GM12878 (cell line): Measurements from ENCODE around the gene CORO2B. TPM values are rescaled to one million over a fixed set of nuclear protein-coding genes. Genes with fewer than 3 reads are reported as not detected.

Experiments
- ATAC-seq: fragments of 200-7000 bp; cut with Tn5 transposase; 3 replicates; pipeline ENCODE4 v1.9.1; 2020; ENCODE audit warnings: mild to moderate bottlenecking, moderate library complexity
- BruUV-seq: library from RNA; stranded (reverse); fragments of 400-500 nt; replicated peaks from 2 replicates; lab custom pipeline; 2021; lab: Mats Ljungman, UMichigan
- CTCF ChIA-PET: fragments of 300-600 bp; sonication (Branson Sonifier 250); formaldehyde crosslinking; extraction: SDS; loops from one replicate; lab custom pipeline; 2021; ENCODE audit warnings: inconsistent platforms; lab: Yijun Ruan, JAX
- POLR2A ChIA-PET: fragments of 350-600 bp; formaldehyde crosslinking; extraction: SDS; loops from one replicate; lab custom pipeline; 2021; ENCODE audit warnings: inconsistent platforms; lab: Charles Lee
- RAD21 ChIA-PET: fragments of 300-600 bp; sonication (Branson Sonifier 250); formaldehyde crosslinking; loops from one replicate; lab custom pipeline; 2023; ENCODE audit warnings: antibody characterized with exemption; ENCODE audit not compliant: unreplicated experiment; lab: Charles Lee
- SMC1A ChIA-PET: fragments of 300-600 bp; sonication (Branson Sonifier 250); formaldehyde crosslinking; loops from one replicate; lab custom pipeline; 2023; ENCODE audit not compliant: unreplicated experiment, uncharacterized antibody; lab: Charles Lee
- DNase-seq: peaks from one replicate; pipeline ENCODE4 v3.0.0-alpha.2; 2011; ENCODE audit warnings: low read depth, low spot score
- FAIRE-seq: peaks from 3 replicates; lab custom pipeline; 2011; peaks lifted over from hg19 to GRCh38; lab: Jason Lieb, UNC
- H2AFZ ChIP-seq: 2 replicates; pipeline ENCODE4 v1.6.0; 2011; ENCODE audit warnings: low read depth, low read length, control low read depth; ENCODE audit not compliant: control insufficient read depth
- H3K27ac ChIP-seq: 2 replicates; pipeline ENCODE4 v1.5.1; 2011; ENCODE audit warnings: control low read depth; ENCODE audit not compliant: control insufficient read depth, insufficient read depth
- H3K27me3 ChIP-seq, 2 experiments: replicated peaks in 1 of 2; 2 replicates each; pipeline versions ENCODE4 v1.6.0 to v1.6.1; 2011; ENCODE audit warnings: low read length in 1 of 2; ENCODE audit not compliant: control insufficient read depth in 2 of 2, insufficient read depth in 2 of 2
- H3K36me3 ChIP-seq, 2 experiments: 2 replicates each; pipeline ENCODE4 v1.5.1; 2011; ENCODE audit warnings: low read length in 1 of 2; ENCODE audit not compliant: control insufficient read depth in 2 of 2, insufficient read depth in 2 of 2
- H3K4me1 ChIP-seq: 2 replicates; pipeline ENCODE4 v1.6.1; 2011; ENCODE audit warnings: mild to moderate bottlenecking, low read length, moderate library complexity, mixed read lengths; ENCODE audit not compliant: control insufficient read depth, insufficient read depth
- H3K4me2 ChIP-seq: 2 replicates; pipeline ENCODE4 v1.6.0; 2011; ENCODE audit warnings: control low read depth; ENCODE audit not compliant: control insufficient read depth, insufficient read depth
- H3K4me3 ChIP-seq: fragments of 200-600 bp; sonication (generic); 2 replicates; pipeline ENCODE4 v1.5.1; 2016
- H3K79me2 ChIP-seq: 2 replicates; pipeline ENCODE4 v1.6.0; 2011; ENCODE audit warnings: low read length; ENCODE audit not compliant: control insufficient read depth, insufficient read depth
- H3K9ac ChIP-seq: 2 replicates; pipeline ENCODE4 v1.8.0; 2011; ENCODE audit warnings: low read length, control low read depth, mixed read lengths; ENCODE audit not compliant: control insufficient read depth, insufficient read depth
- H3K9me3 ChIP-seq: replicated peaks from 3 replicates; pipeline ENCODE4 v1.5.1; 2011; ENCODE audit warnings: mild to moderate bottlenecking, low read length; ENCODE audit not compliant: control insufficient read depth, insufficient read depth
- H4K20me1 ChIP-seq: 2 replicates; pipeline ENCODE4 v1.6.0; 2011; ENCODE audit not compliant: control insufficient read depth, insufficient read depth
- ASH2L ChIP-seq: fragments of 300-600, 200-600 bp; sonication (generic); IDR thresholded peaks from 2 replicates; pipeline ENCODE4 v1.6.1; 2017; ENCODE audit warnings: low read depth, mild to moderate bottlenecking, borderline replicate concordance
- E2F8 ChIP-seq: fragments of 450-650 bp; IDR thresholded peaks from 2 replicates; pipeline ENCODE4 v1.6.1; 2018; ENCODE audit warnings: mild to moderate bottlenecking, low read depth, moderate library complexity; ENCODE audit not compliant: partially characterized antibody
- ETV6 ChIP-seq, 2 experiments: fragments of 450-650 bp in 1 of 2; IDR thresholded peaks in 1 of 2; conservative IDR thresholded peaks in 1 of 2; 2 replicates each; pipeline ENCODE4 v1.6.1; 2014; ENCODE audit warnings: antibody characterized with exemption in 1 of 2, borderline replicate concordance in 1 of 2, low read depth in 1 of 2, mild to moderate bottlenecking in 1 of 2, moderate library complexity in 1 of 2
- EZH2 ChIP-seq: IDR thresholded peaks from 2 replicates; pipeline ENCODE4 v1.6.1; 2012; ENCODE audit warnings: low read depth, mild to moderate bottlenecking, control low read depth, inconsistent platforms, low read length, borderline replicate concordance; ENCODE audit not compliant: control insufficient read depth
- HCFC1 ChIP-seq: fragments of 150-350 bp; IDR thresholded peaks from 2 replicates; pipeline ENCODE4 v1.6.1; 2014; ENCODE audit warnings: low read length
- MEF2A ChIP-seq: IDR thresholded peaks from 2 replicates; pipeline ENCODE4 v1.6.1; 2011; ENCODE audit warnings: low read depth, mild to moderate bottlenecking, low read length, moderate library complexity; ENCODE audit not compliant: insufficient read depth
- NBN ChIP-seq: fragments of 450-650 bp; IDR thresholded peaks from 2 replicates; pipeline ENCODE4 v1.6.1; 2016
- SREBF1 ChIP-seq: IDR thresholded peaks from 2 replicates; pipeline ENCODE4 v1.6.1; 2012; ENCODE audit warnings: mild to moderate bottlenecking, low read length
- SRF ChIP-seq, 2 experiments: IDR thresholded peaks; 2 replicates each; pipeline ENCODE4 v1.6.1; 2011; ENCODE audit warnings: low read depth in 2 of 2, low read length in 2 of 2, mild to moderate bottlenecking in 1 of 2, moderate library complexity in 1 of 2
- STAT1 ChIP-seq: fragments of 450-650 bp; conservative IDR thresholded peaks from 2 replicates; pipeline ENCODE4 v1.6.1; 2014; ENCODE audit warnings: antibody characterized with exemption, mild to moderate bottlenecking
- ZNF274 ChIP-seq: IDR thresholded peaks from one replicate; pipeline ENCODE4 v1.8.0; 2011; ENCODE audit not compliant: insufficient read length, insufficient read depth
- WGBS: methylation state at CpG from one replicate; pipeline ENCODE4 v1.1.6; 2016; ENCODE audit warnings: low lambda C conversion rate; ENCODE audit not compliant: insufficient replicate concordance, insufficient coverage; ENCODE audit errors: missing lambda C conversion rate; 5-methylcytosine and 5-hydroxymethylcytosine counted together
- in situ Hi-C: fragments of 300-500 bp; cut with MboI; formaldehyde crosslinking; loops from 9 replicates; pipeline ENCODE4 v1.14.3; 2018; ENCODE audit warnings: mixed read lengths
- intact Hi-C: fragments of 100-400 bp; cut with micrococcal nuclease; formaldehyde crosslinking; loops from one replicate; pipeline ENCODE4 v1.14.2; 2022; ENCODE audit not compliant: unreplicated experiment
- polyA plus RNA-seq, 11 experiments: library from polyadenylated mRNA; depleted of rRNA in 4 of 11; unstranded in 6 of 11; stranded (reverse) in 5 of 11; fragments of >200 nt; fragmentation: Nextera tagmentation in 4 of 11; fragmentation: Illumina TruSeq in 1 of 11; extraction: Ambion mirVana in 4 of 11; extraction: Trizol in 1 of 11; gene quantifications; 1 replicate in 1 of 11; 2 replicates in 10 of 11; pipeline versions ENCODE4 v1.2.1 to v1.2.3, GENCODE V29; 2011 to 2016; ENCODE audit warnings: inconsistent platforms in 2 of 11, missing spikeins in 2 of 11, low read depth in 1 of 11
- total RNA-seq, 4 experiments: library from RNA; depleted of rRNA in 3 of 4; stranded (reverse); fragments of >200 nt in 3 of 4; fragmentation: Illumina TruSeq in 1 of 4; extraction: Trizol in 1 of 4; gene quantifications; 2 replicates each; pipeline versions ENCODE4 v1.2.1 to v1.2.3, GENCODE V29; 2013 to 2021

The CORO2B gene
- total and polyA plus RNA-seq, 10 of the 15 experiments (the other 5 are each of a cell fraction or from before 2014, with no cell fraction given) = 0.05 to 0.73 (median 0.13) TPM; not detected in 4

- DNase-seq (no peak), FAIRE-seq (no peak)
- H3K9ac ChIP-seq = no peak overlapping the region
Measured at GRCh38 chr15:68580026-68580882, 1.5 kb downstream of the CORO2B start.

More at GRCh38 chr15:68580026-68580882, 1.5 kb downstream of the CORO2B start:
- Histone ChIP-seq H3K27ac (no peak overlapping the region), H4K20me1 (no peaks in the 10 kb centered on the region; the same call in 1 of the 2 replicates), H2AFZ (no peak overlapping the region), H3K79me2 (no peaks in the 10 kb centered on the region), H3K9me3 (no peaks in the 10 kb centered on the region), H3K4me3 (no peak overlapping the region), H3K4me2 (no peak overlapping the region), H3K4me1 (no peaks in the 10 kb centered on the region), H3K36me3 (no peaks in the 10 kb centered on the region), H3K27me3 (peaks cover 17 to 29% of the 10 kb centered on the region in 2 experiments)
- POLR2A ChIA-PET = no interaction called here
- no peak for ATAC-seq
- TF ChIP-seq E2F8 (no peak), MEF2A (no peak), EZH2 (no peak), SREBF1 (no peak), ETV6 (conservative IDR thresholded peaks at IDR 0.05 in 1 of 2, IDR thresholded peaks at IDR 0.05 in 1 of 2; ENCODE audit: borderline replicate concordance in 1 of 2, low read depth in 1 of 2) (no peak), NBN (no peak), HCFC1 (no peak), ASH2L (no peak), STAT1 (no peak), ZNF274 (no peak), SRF (IDR thresholded peaks at IDR 0.05; ENCODE audit: low read depth in 2 of 2, low read length in 2 of 2) (no peak)
- RAD21 ChIA-PET = no interaction called here
- CTCF ChIA-PET = no interaction called here
- 46% methylated on average over 11 of the region's 11 CpGs for WGBS
- intact Hi-C loops = no loop called here
- no TSS peak for BruUV-seq
- SMC1A ChIA-PET = no interaction called here
- in situ Hi-C loops = no loop called here
